Measurements from ENCODE around the gene NID2.

GRCh38 chr14:51989293-51990234, 79.3 kb downstream of the NID2 start, which contains the start of gene RTRAF:
- TF ChIP-seq YY1 (IDR thresholded peaks at IDR 0.05; ENCODE audit: borderline replicate concordance in 1 of 3, control insufficient read depth in 1 of 3, extremely low read depth in 1 of 3, insufficient read depth in 3 of 3, insufficient read length in 1 of 3, insufficient replicate concordance in 2 of 3, low read depth in 1 of 3, low read length in 2 of 3) (peak in 1 of 3 experiments; percentile 52), SAFB2 (IDR thresholded peaks at IDR 0.05; ENCODE audit: borderline replicate concordance, low read depth, low read length, severe bottlenecking) (no peak), NFE2L1 (tag; IDR thresholded peaks at IDR 0.05; ENCODE audit: borderline replicate concordance, low read depth) (no peak), EZH2 (IDR thresholded peaks at IDR 0.05; ENCODE audit: borderline replicate concordance, low read depth, low read length) (no peak), SRSF1 (IDR thresholded peaks at IDR 0.05; ENCODE audit: low read depth, low read length) (no peak), CTCF (IDR thresholded peaks at IDR 0.05 in 2 of 3, conservative IDR thresholded peaks at IDR 0.05 in 1 of 3; ENCODE audit: insufficient read depth in 2 of 3, low read depth in 1 of 3, low read length in 3 of 3) (no peak), ZNF512 (tag; IDR thresholded peaks at IDR 0.05) (no peak), CHD2 (IDR thresholded peaks at IDR 0.05; ENCODE audit: low read depth, low read length) (peak; percentile 58), SP1 (CRISPR knock-in tag; IDR thresholded peaks at IDR 0.05) (peak; percentile 79), ELF1 (tag; IDR thresholded peaks at IDR 0.05) (peak; percentile 87)

All from K562 (cell line).